Dermis blood vessel endothelial cell (primary cell): Measurements from ENCODE around the gene TIMM13. TPM values are rescaled to one million over a fixed set of nuclear protein-coding genes. Genes with fewer than 3 reads are reported as not detected.
"Not testable (repeated sequence)": the region's sequence is repeated elsewhere in the genome, so short reads cannot be mapped to it uniquely, and the experiment has no call there.

ENCODE experiments used
- DNase-seq: peaks from one replicate; pipeline ENCODE4 v3.0.0; 2010
- total RNA-seq: library from RNA; depleted of rRNA; stranded (reverse); fragments of >200 nt; gene quantifications from 2 replicates; pipeline ENCODE4 v1.2.3, GENCODE V29; 2014

The TIMM13 gene
- total RNA-seq, 1 donor from 2014 or later: 48.3 TPM

- DNase-seq: no peak
Measured at GRCh38 chr19:2429917-2430535, 2.6 kb upstream of the TIMM13 start.

GRCh38 chr19:2428756-2429711 is 1.6 kb upstream of the TIMM13 start:
- DNase-seq: no peak

GRCh38 chr19:2428321-2428690 is 920 bp upstream of the TIMM13 start:
- DNase-seq: peak; percentile 48

GRCh38 chr19:2426611-2427428 is 566 bp downstream of the TIMM13 start:
- DNase-seq: peak; percentile 62

GRCh38 chr19:2425622-2426581 is 1.5 kb downstream of the TIMM13 start:
- DNase-seq: no peak

GRCh38 chr19:2424686-2425621 is 2.4 kb downstream of the TIMM13 start:
- DNase-seq: peak; percentile 41

GRCh38 chr19:2423915-2424685 is 3.3 kb downstream of the TIMM13 start:
- no peak for DNase-seq

- no peak for DNase-seq
Measured at GRCh38 chr19:2423071-2423914, 4.1 kb downstream of the TIMM13 start.

- no peak for DNase-seq
Measured at GRCh38 chr19:2421581-2422306, 5.6 kb downstream of the TIMM13 start.

GRCh38 chr19:2420490-2420889 is 6.9 kb downstream of the TIMM13 start:
- DNase-seq: no peak

GRCh38 chr19:2419754-2420153 is 7.6 kb downstream of the TIMM13 start:
- DNase-seq: no peak

GRCh38 chr19:2417881-2418406 is 9.4 kb downstream of the TIMM13 start:
- DNase-seq: no peak

GRCh38 chr19:2417436-2417835 is 9.9 kb downstream of the TIMM13 start:
- DNase-seq: not testable (repeated sequence)

GRCh38 chr19:2416321-2417097 is 10.9 kb downstream of the TIMM13 start:
- no peak for DNase-seq

GRCh38 chr19:2415973-2416319 is 11.4 kb downstream of the TIMM13 start:
- DNase-seq: no peak

- no peak for DNase-seq
Measured at GRCh38 chr19:2415281-2415972, 12.0 kb downstream of the TIMM13 start.

GRCh38 chr19:2413629-2414028 is 13.8 kb downstream of the TIMM13 start:
- no peak for DNase-seq
